Heart right ventricle (tissue), 16 donors: ENCODE measurements around the gene MYCN. TPM values are rescaled to one million over a fixed set of nuclear protein-coding genes. Genes with fewer than 3 reads are reported as not detected.

Experiments used
- ATAC-seq, 8 donors: fragments of 200-7000 bp; cut with Tn5 transposase; one replicate each; pipeline ENCODE4 v1.9.1; 2020; ENCODE audit warnings: mild to moderate bottlenecking in 8 of 8, moderate library complexity in 8 of 8, moderate number of reproducible peaks in 1 of 8
- DNase-seq, 2 donors: peaks; one replicate each; pipeline ENCODE4 v3.0.0-alpha.2; 2020
- H3K27ac ChIP-seq, 10 donors: fragments of 200-600 bp; sonication (generic) in 2 of 10; one replicate each; pipeline versions ENCODE4 v1.5.0 to v1.8.0; 2020 to 2022; ENCODE audit warnings: mild to moderate bottlenecking in 3 of 10
- H3K27me3 ChIP-seq, 7 donors: fragments of 200-600 bp; one replicate each; pipeline ENCODE4 v1.8.0; 2021 to 2022; ENCODE audit warnings: mild to moderate bottlenecking in 2 of 7
- H3K36me3 ChIP-seq, 9 donors: fragments of 200-600 bp; sonication (generic) in 1 of 9; one replicate each; pipeline versions ENCODE4 v1.5.0 to v1.8.0; 2020 to 2022; ENCODE audit warnings: mild to moderate bottlenecking in 2 of 9
- H3K4me1 ChIP-seq, 9 donors: fragments of 200-600 bp; sonication (generic) in 1 of 9; one replicate each; pipeline versions ENCODE4 v1.5.0 to v1.8.0; 2020 to 2022; ENCODE audit warnings: mild to moderate bottlenecking in 4 of 9
- H3K4me3 ChIP-seq, 10 donors: fragments of 200-600 bp; sonication (generic) in 2 of 10; one replicate each; pipeline versions ENCODE4 v1.5.0 to v1.8.0; 2020 to 2022; ENCODE audit warnings: mild to moderate bottlenecking in 7 of 10, moderate library complexity in 2 of 10
- H3K9me3 ChIP-seq, 11 donors: fragments of 200-600 bp in 10 of 11; sonication (generic) in 2 of 11; one replicate each; pipeline versions ENCODE4 v1.5.0 to v1.8.0; 2013 to 2022; ENCODE audit warnings: mild to moderate bottlenecking in 2 of 11, control low read depth in 1 of 11, moderate library complexity in 1 of 11
- CTCF ChIP-seq, 9 donors: fragments of 200-600 bp; sonication (generic) in 2 of 9; IDR thresholded peaks; one replicate each; pipeline versions ENCODE4 v1.5.0 to v1.8.0; 2021 to 2022; ENCODE audit warnings: antibody characterized with exemption in 9 of 9, mild to moderate bottlenecking in 5 of 9, moderate library complexity in 1 of 9
- WGBS, 2 donors: extraction: QIAGEN DNeasy Blood & Tissue Kit; methylation state at CpG; one replicate each; pipeline ENCODE4 v1.1.7; 2013; ENCODE audit warnings: inconsistent platforms in 1 of 2; 5-methylcytosine and 5-hydroxymethylcytosine counted together
- intact Hi-C, 10 donors: fragments of 100-400 bp; cut with DNase I; formaldehyde crosslinking; loops; one replicate each; pipeline versions ENCODE4 v1.11.1 to v1.14.2; 2022
- long read RNA-seq, 3 donors: library from polyadenylated mRNA; unstranded; transcript quantifications; one replicate each; pipeline ENCODE4 v2.0.0, GENCODE V29; 2020 to 2021
- polyA plus RNA-seq, 2 donors: library from polyadenylated mRNA; stranded (reverse); fragments of 200-250 nt; gene quantifications; one replicate each; pipeline ENCODE4 v1.2.3, GENCODE V29; 2013
- total RNA-seq, 10 donors: library from RNA; stranded (reverse); fragmentation: NEBNext Ultra II Directional in 3 of 10; extraction: Animal tissue kit (Norgen Biotek cat#: 25700) in 3 of 10; gene quantifications; one replicate each; pipeline versions ENCODE4 v1.2.1 to v1.2.4, GENCODE V29; 2021 to 2023
- donor health status: Arrhythmogenic right ventricular cardiomyopathy.
- donor health status: ischemic (EF 13 %, LVEDD 7.1; RV severe dilation, severe dysfunction).
- donor health status: healthy with polysubstance abuse.
- donor health status: DM: no; HTN: yes; CAD: no.
- donor health status: DM: no; HTN: no; CAD: no.
- donor health status: ischemic (EF 25% LVEDD 6.9; RV normal size, moderate dysfunction).
- donor health status: ischemic (EF 25% LVEDD 5.7; RV mildly dilated, moderate dysfunction).
- donor health status: healthy.
- donor health status: DM: yes; HTN: yes; CAD: no.
- donor health status: Ischemic cardiomyopathy.
- donor health status: ischemic (EF 35%, LVEDD 5.7; RV mildly dilated, moderate dysfunction).
- donor health status: nonischemic (EF 11% LVEDD 7.7; RV severe dilation, severe dysfunction).
- donor health status: DM: yes; HTN: yes; CAD: no.
- donor health status: PGD.
- donor health status: ischemic (EF 29% LVEDD 5.4; RV normal size, mild dysfunction).
- donor health status: nonischemic (EF 23%, LVEDD 6.1; RV moderate dilation, normal function).

MYCN gene
- total RNA-seq (1 to 10 TPM in 2 of 10 donors, under 1 TPM in 8; 0.14 to 1.4 (median 0.61) TPM), polyA plus RNA-seq (under 1 TPM; 0.35 to 0.37 TPM)
- long read RNA-seq, donor 1: 0 reads
- long read RNA-seq, donor 2, partial matches to known transcripts: 2 of 2 reads
- long read RNA-seq, donor 2, other reads (novel, unspliced or antisense): 0 of 2 reads
- long read RNA-seq, donor 3: 0 reads

GRCh38 chr2:15939854-15940660 lies at the start of gene MYCN:
Gene MYCN, plus strand, starts transcription at chr2:15940550. Its CDS starts 1,515 bp downstream, at chr2:15942065.
- peaks cover 4 to 52% (median 45%) of the 10 kb centered on the region in 9 donors for H3K4me1 ChIP-seq
- no peaks in the 10 kb centered on the region for H3K9me3 ChIP-seq
- WGBS, 2 donors: 1% methylated on average over 47 of the region's 47 CpGs
- intact Hi-C loops: loop anchor here (1.0 to 10.0 kb wide), 20 partner anchors 277 to 817 kb away; no protein-coding TSS in a partner anchor
- peaks cover 0 to 67% (median 38%) of the 10 kb centered on the region in 7 donors for H3K27me3 ChIP-seq
- peak; percentile 27 to 65 for DNase-seq
- ATAC-seq: peak; percentile 28 to 83 (median 50)
- TF ChIP-seq CTCF (IDR thresholded peaks at IDR 0.05): peak in 7 of 9 donors; percentile 2 to 81 (median 77)
- H3K27ac ChIP-seq: peak within 1 kb of the TSS in 4 of 10 donors; percentile 9 to 53 (median 38)
- peaks cover 0 to 1% (median 0%) of the 10 kb centered on the region in 9 donors for H3K36me3 ChIP-seq
- H3K4me3 ChIP-seq: peak within 1 kb of the TSS; percentile 40 to 75 (median 57)

- ATAC-seq (peak in 5 of 8 donors; percentile 37 to 63 (median 49)), DNase-seq (no peak)
- WGBS, 2 donors: 77 to 78% methylated on average over 15 of the region's 15 CpGs
- Histone ChIP-seq H3K9me3 (no peaks in the 10 kb centered on the region), H3K4me1 (peaks cover 0 to 14% (median 4%) of the 10 kb centered on the region in 9 donors), H3K36me3 (no peaks in the 10 kb centered on the region), H3K27ac (no peak overlapping the region), H3K27me3 (no peaks in the 10 kb centered on the region), H3K4me3 (no peak overlapping the region)
- intact Hi-C loops: no loop called here
- no peak for TF ChIP-seq CTCF (IDR thresholded peaks at IDR 0.05)
Observed at GRCh38 chr2:15890936-15891905, 49.1 kb upstream of the MYCN start.

GRCh38 chr2:15892151-15892880 lies 48.0 kb upstream of the MYCN start:
- no peak overlapping the region for H3K4me3 ChIP-seq
- H3K36me3 ChIP-seq: no peaks in the 10 kb centered on the region
- ATAC-seq (peak in 1 of 8 donors; percentile 33), DNase-seq (no peak)
- WGBS, 2 donors: 71 to 72% methylated on average over 8 of the region's 8 CpGs
- TF ChIP-seq CTCF (IDR thresholded peaks at IDR 0.05): no peak
- H3K9me3 ChIP-seq: peaks cover 0 to 4% (median 0%) of the 10 kb centered on the region in 11 donors
- no peak overlapping the region for H3K27ac ChIP-seq
- peaks cover 0 to 14% (median 4%) of the 10 kb centered on the region in 9 donors for H3K4me1 ChIP-seq
- no peaks in the 10 kb centered on the region for H3K27me3 ChIP-seq
- intact Hi-C loops: no loop called here
